ENCODE measurements around the gene GREB1L. TPM values are rescaled to one million over a fixed set of nuclear protein-coding genes. Genes with fewer than 3 reads are reported as not detected.

The GREB1L gene
- polyA plus RNA-seq, 1 of the 3 experiments (the other 2 are of a cell fraction) = under 0.01 TPM

DNA sequence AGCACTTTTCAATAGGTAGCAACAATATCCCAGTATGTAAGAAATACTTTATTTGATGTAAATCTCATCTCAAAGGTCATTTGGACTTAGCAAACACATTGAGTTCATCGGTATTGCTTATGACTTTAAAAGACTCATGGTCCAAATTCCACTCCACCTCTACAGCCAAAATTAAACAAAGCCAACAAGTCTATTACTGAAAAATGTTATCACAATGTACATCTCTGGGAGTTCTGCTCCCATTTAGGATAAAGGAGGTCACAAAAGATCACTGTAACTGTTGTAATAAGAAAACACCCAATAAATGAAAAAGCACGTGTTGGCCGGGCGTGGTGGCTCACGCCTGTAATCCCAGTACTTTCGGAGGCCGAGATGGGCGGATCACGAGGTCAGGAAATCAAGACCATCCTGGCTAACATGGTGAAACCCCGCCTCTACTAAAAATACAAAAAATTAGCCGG, 308.5 kb downstream of the GREB1L start:
- H2AFZ ChIP-seq (ENCODE audit: low read depth) = no peak overlapping the region
- H3K4me2 ChIP-seq = no peak overlapping the region
- H3K9me2 ChIP-seq = no peaks in the 10 kb centered on the region
- TF ChIP-seq, protein P1, sequence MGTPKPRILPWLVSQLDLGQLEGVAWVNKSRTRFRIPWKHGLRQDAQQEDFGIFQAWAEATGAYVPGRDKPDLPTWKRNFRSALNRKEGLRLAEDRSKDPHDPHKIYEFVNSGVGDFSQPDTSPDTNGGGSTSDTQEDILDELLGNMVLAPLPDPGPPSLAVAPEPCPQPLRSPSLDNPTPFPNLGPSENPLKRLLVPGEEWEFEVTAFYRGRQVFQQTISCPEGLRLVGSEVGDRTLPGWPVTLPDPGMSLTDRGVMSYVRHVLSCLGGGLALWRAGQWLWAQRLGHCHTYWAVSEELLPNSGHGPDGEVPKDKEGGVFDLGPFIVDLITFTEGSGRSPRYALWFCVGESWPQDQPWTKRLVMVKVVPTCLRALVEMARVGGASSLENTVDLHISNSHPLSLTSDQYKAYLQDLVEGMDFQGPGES (IDR thresholded peaks at IDR 0.05; ENCODE audit: low read depth, low read length) = no peak
- no peak for TF ChIP-seq RXRA (IDR thresholded peaks at IDR 0.05; ENCODE audit: borderline replicate concordance, low read depth)
- no peak for TF ChIP-seq EP300 (IDR thresholded peaks at IDR 0.05; ENCODE audit: borderline replicate concordance in 1 of 2, low read depth in 1 of 2, low read length in 1 of 2)
- TF ChIP-seq FOXM1 (IDR thresholded peaks at IDR 0.05; ENCODE audit: low read depth) = no peak
- TF ChIP-seq, protein P2, sequence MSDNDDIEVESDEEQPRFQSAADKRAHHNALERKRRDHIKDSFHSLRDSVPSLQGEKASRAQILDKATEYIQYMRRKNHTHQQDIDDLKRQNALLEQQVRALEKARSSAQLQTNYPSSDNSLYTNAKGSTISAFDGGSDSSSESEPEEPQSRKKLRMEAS (IDR thresholded peaks at IDR 0.05; ENCODE audit: low read depth) = no peak
- TF ChIP-seq RAD21 (IDR thresholded peaks at IDR 0.05; ENCODE audit: low read length) = no peak
- TF ChIP-seq, protein P3, sequence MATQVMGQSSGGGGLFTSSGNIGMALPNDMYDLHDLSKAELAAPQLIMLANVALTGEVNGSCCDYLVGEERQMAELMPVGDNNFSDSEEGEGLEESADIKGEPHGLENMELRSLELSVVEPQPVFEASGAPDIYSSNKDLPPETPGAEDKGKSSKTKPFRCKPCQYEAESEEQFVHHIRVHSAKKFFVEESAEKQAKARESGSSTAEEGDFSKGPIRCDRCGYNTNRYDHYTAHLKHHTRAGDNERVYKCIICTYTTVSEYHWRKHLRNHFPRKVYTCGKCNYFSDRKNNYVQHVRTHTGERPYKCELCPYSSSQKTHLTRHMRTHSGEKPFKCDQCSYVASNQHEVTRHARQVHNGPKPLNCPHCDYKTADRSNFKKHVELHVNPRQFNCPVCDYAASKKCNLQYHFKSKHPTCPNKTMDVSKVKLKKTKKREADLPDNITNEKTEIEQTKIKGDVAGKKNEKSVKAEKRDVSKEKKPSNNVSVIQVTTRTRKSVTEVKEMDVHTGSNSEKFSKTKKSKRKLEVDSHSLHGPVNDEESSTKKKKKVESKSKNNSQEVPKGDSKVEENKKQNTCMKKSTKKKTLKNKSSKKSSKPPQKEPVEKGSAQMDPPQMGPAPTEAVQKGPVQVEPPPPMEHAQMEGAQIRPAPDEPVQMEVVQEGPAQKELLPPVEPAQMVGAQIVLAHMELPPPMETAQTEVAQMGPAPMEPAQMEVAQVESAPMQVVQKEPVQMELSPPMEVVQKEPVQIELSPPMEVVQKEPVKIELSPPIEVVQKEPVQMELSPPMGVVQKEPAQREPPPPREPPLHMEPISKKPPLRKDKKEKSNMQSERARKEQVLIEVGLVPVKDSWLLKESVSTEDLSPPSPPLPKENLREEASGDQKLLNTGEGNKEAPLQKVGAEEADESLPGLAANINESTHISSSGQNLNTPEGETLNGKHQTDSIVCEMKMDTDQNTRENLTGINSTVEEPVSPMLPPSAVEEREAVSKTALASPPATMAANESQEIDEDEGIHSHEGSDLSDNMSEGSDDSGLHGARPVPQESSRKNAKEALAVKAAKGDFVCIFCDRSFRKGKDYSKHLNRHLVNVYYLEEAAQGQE (IDR thresholded peaks at IDR 0.05; ENCODE audit: low read depth, low read length) = no peak
- TF ChIP-seq TCF12 (IDR thresholded peaks at IDR 0.05) = no peak
- no peak for TF ChIP-seq YY1 (IDR thresholded peaks at IDR 0.05; ENCODE audit: low read depth)
- TF ChIP-seq POLR2AphosphoS5 (IDR thresholded peaks at IDR 0.05; ENCODE audit: low read depth, low read length) = no peak
- no peak for TF ChIP-seq SMC3 (IDR thresholded peaks at IDR 0.05; ENCODE audit: low read depth, low read length)
- no peak for TF ChIP-seq EZH2phosphoT487 (IDR thresholded peaks at IDR 0.05; ENCODE audit: borderline replicate concordance, low read depth)
- no peak for TF ChIP-seq MXI1 (IDR thresholded peaks at IDR 0.05; ENCODE audit: low read depth, low read length)
- H3K4me1 ChIP-seq (ENCODE audit: control insufficient read depth in 1 of 2, insufficient read depth in 2 of 2, low read depth in 1 of 2, low read length in 1 of 2) = no peaks in the 10 kb centered on the region
- H3K9me3 ChIP-seq = no peaks in the 10 kb centered on the region
- WGBS (ENCODE audit: low lambda C conversion rate) = 93% methylated on average over 11 of the region's 11 CpGs
- no peaks in the 10 kb centered on the region for H3F3A ChIP-seq (replicated peaks; ENCODE audit: insufficient read depth)
- ChIA-PET CTCF (no interaction called here), POLR2A (no interaction called here)
- H3K27me3 ChIP-seq (ENCODE audit: insufficient read depth) = no peaks in the 10 kb centered on the region
- no peak overlapping the region for H3K27ac ChIP-seq (ENCODE audit: low read depth in 2 of 2, low read length in 1 of 2)
- no peak overlapping the region for H3K9ac ChIP-seq
- peaks cover 0 to 27% of the 10 kb centered on the region in 2 experiments for H3K36me3 ChIP-seq (replicated peaks in 1 of 2; ENCODE audit: control insufficient read depth in 1 of 2, insufficient read depth in 2 of 2, low read length in 1 of 2)
- no peaks in the 10 kb centered on the region; the same call in 1 of the 2 replicates for H3K79me2 ChIP-seq (ENCODE audit: insufficient read depth)
- DNase-seq = no peak
- H4K20me1 ChIP-seq (ENCODE audit: insufficient read depth) = no peaks in the 10 kb centered on the region
- H3K4me3 ChIP-seq (ENCODE audit: low read depth in 2 of 2, low read length in 1 of 2) = no peak overlapping the region

All from SK-N-SH (cell line).